ENCODE measurements around the gene DAPK3.
"Not testable (repeated sequence)": the region's sequence is repeated elsewhere in the genome, so short reads cannot be mapped to it uniquely, and the experiment has no call there.

DAPK3 gene

GRCh38 chr19:4007021-4007835 lies 36.3 kb upstream of the DAPK3 start, which contains the start of gene PIAS4:
PIAS4 (plus strand) TSS chr19:4007736; CDS start chr19:4007761, 25 bp downstream.
- peak; percentile 86 for DNase-seq
- Histone ChIP-seq H3K27me3 (replicated peaks) (no peaks in the 10 kb centered on the region), H3K4me3 (ENCODE audit: low read depth, low read length) (peak within 1 kb of the TSS; percentile 83), H3K27ac (peak within 1 kb of the TSS; percentile 34), H3K36me3 (replicated peaks) (peaks cover 1% of the 10 kb centered on the region)
- in situ Hi-C loops (cut with HindIII; ENCODE audit: low pct_ligation_motif_present, low sequenced_read_pairs): no loop called here
- no peak for TF ChIP-seq CTCF (IDR thresholded peaks at IDR 0.05; ENCODE audit: low read depth, low read length, missing control alignments)

- in situ Hi-C loops (cut with HindIII; ENCODE audit: low pct_ligation_motif_present, low sequenced_read_pairs); H3K36me3 ChIP-seq (replicated peaks); H3K27me3 ChIP-seq (replicated peaks); H3K4me3 ChIP-seq (ENCODE audit: low read depth, low read length); H3K27ac ChIP-seq; DNase-seq: not testable (repeated sequence)
Measured at GRCh38 chr19:4005436-4005835, 34.5 kb upstream of the DAPK3 start.

DNA sequence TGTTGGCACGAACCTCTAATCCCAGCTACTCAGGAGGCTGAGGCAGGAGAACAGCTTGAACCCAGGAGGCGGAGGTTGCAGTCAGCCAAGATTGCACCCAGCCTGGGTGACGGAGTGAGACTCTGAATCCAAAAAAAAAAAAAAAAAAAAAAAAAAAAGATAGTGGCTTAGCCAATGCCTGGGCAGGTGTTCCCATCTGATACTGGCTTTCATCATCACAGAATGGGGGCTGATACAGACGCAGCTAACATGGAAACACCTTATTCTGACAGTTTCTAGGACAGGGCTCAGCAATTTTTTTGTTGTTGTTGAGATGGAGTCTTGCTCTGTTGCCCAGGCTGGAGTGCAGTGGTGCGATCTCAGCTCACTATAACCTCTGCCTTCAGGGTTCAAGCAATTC lies 29.9 kb upstream of the DAPK3 start:
- DNase-seq; H3K4me3 ChIP-seq (ENCODE audit: low read depth, low read length); H3K36me3 ChIP-seq (replicated peaks); in situ Hi-C loops (cut with HindIII; ENCODE audit: low pct_ligation_motif_present, low sequenced_read_pairs); H3K27me3 ChIP-seq (replicated peaks); H3K27ac ChIP-seq: not testable (repeated sequence)

- H3K27ac ChIP-seq; in situ Hi-C loops (cut with HindIII; ENCODE audit: low pct_ligation_motif_present, low sequenced_read_pairs); H3K27me3 ChIP-seq (replicated peaks); DNase-seq; H3K36me3 ChIP-seq (replicated peaks); H3K4me3 ChIP-seq (ENCODE audit: low read depth, low read length): not testable (repeated sequence)
Measured at GRCh38 chr19:3998667-3999412, 27.9 kb upstream of the DAPK3 start.

DNA sequence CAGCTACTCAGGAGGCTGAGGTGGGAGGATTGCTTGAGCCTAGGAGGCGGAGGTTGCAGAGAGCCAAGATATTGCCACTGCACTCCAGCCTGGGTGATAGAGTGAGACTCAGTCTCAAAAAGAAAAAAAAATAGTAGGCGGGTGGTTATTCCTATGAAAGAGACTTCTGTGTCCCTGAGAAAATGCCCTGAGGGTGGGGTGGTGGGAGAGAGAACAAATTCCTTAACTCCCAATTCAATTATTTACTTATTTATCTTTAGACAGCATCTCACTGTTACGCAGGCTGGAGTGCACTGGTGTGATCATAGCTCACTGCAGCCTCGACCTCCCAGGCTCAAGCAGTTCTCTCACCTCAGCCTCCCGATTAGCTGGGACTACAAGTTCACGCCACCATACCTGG lies 24.7 kb upstream of the DAPK3 start:
- in situ Hi-C loops (cut with HindIII; ENCODE audit: low pct_ligation_motif_present, low sequenced_read_pairs): no loop called here
- DNase-seq: no peak

DNA sequence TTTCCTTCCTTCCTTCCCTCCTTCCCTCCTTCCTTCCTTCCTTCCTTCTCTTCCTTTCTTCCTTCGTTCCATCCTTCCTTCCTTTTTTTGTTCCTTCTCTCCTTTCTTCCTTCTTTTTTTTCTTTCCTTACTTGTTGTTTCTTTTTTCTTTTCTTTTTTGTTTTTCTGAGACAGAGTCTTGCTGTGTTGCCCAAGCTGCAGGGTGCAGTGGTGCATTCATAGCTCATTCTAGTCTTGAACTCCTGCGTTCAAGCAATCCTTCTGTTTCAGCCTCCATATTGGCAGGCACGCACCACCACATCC lies 19.9 kb upstream of the DAPK3 start:
- in situ Hi-C loops (cut with HindIII; ENCODE audit: low pct_ligation_motif_present, low sequenced_read_pairs): no loop called here
- no peak overlapping the region for H3K27ac ChIP-seq

More for the DNA sequence above, 24.7 kb upstream of the DAPK3 start:
- Histone ChIP-seq H3K36me3 (replicated peaks) (no peaks in the 10 kb centered on the region), H3K27me3 (replicated peaks) (no peaks in the 10 kb centered on the region), H3K4me3 (ENCODE audit: low read depth, low read length) (no peak overlapping the region), H3K27ac (no peak overlapping the region)
- TF ChIP-seq CTCF (IDR thresholded peaks at IDR 0.05; ENCODE audit: low read depth, low read length, missing control alignments): no peak

More for the DNA sequence above, 19.9 kb upstream of the DAPK3 start:
- Histone ChIP-seq H3K36me3 (replicated peaks) (no peaks in the 10 kb centered on the region), H3K27me3 (replicated peaks) (no peaks in the 10 kb centered on the region), H3K4me3 (ENCODE audit: low read depth, low read length) (no peak overlapping the region)
- DNase-seq: no peak
- TF ChIP-seq CTCF (IDR thresholded peaks at IDR 0.05; ENCODE audit: low read depth, low read length, missing control alignments): no peak

Data from brain microvascular endothelial cell (primary cell).